Right ventricle myocardium superior (tissue), 1 donor: ENCODE data around the gene PDYN. TPM values are rescaled to one million over a fixed set of nuclear protein-coding genes. Genes with fewer than 3 reads are reported as not detected.

Source experiments
- ATAC-seq: fragments of 200-7000 bp; cut with Tn5 transposase; one replicate; pipeline ENCODE4 v1.9.1; 2020; ENCODE audit warnings: mild to moderate bottlenecking; ENCODE audit not compliant: poor library complexity
- DNase-seq: peaks from one replicate; pipeline ENCODE4 v3.0.0-alpha.2; 2020
- intact Hi-C: fragments of 100-400 bp; cut with DNase I; formaldehyde crosslinking; loops from one replicate; pipeline ENCODE4 v1.11.2; 2022
- total RNA-seq: library from RNA; stranded (reverse); fragmentation: NEBNext Ultra II Directional; extraction: Animal tissue kit (Norgen Biotek cat#: 25700); gene quantifications from one replicate; pipeline ENCODE4 v1.2.1, GENCODE V29; 2021
- donor health status: DM: no; HTN: yes; CAD: no; lungs with severe emphysema.

The PDYN gene
- total RNA-seq, 1 donor from 2014 or later = not detected

DNA sequence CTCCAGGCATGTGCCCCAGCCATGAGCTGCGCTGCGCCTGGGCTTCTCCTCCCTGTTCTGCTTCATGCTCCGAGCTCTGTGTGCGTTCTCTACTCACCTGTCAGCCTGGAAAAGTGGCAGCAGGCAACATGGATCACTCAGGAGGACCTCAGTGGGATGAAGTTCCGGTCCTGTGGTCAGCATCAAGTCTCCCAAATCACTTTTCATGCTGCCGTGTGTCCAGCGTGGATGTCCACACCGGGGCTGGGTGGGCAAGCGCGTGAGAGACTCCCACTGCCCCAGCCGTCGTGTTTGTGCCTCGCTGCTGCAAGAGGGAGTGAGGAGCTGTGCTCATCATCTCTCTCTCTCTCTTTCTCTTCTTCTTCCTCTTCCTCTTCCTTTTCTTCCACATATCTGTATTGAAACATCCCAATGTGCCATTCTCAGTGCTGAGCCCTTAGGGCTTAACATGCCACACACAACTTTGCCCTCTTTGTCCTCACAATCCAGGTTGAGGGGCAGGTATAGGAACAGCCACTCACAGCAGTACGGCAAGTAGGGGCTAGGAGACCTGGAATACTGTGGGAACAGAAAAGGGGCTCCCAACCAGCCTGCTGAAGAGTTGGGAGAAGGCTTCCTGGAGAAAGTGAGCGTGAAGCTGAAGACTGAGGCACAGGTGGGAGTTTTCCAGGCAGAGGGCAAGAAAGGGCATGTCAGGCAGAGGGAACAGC, 3.8 kb upstream of the PDYN start:
- DNase-seq (no peak), ATAC-seq (no peak)
- intact Hi-C loops = no loop called here

DNA sequence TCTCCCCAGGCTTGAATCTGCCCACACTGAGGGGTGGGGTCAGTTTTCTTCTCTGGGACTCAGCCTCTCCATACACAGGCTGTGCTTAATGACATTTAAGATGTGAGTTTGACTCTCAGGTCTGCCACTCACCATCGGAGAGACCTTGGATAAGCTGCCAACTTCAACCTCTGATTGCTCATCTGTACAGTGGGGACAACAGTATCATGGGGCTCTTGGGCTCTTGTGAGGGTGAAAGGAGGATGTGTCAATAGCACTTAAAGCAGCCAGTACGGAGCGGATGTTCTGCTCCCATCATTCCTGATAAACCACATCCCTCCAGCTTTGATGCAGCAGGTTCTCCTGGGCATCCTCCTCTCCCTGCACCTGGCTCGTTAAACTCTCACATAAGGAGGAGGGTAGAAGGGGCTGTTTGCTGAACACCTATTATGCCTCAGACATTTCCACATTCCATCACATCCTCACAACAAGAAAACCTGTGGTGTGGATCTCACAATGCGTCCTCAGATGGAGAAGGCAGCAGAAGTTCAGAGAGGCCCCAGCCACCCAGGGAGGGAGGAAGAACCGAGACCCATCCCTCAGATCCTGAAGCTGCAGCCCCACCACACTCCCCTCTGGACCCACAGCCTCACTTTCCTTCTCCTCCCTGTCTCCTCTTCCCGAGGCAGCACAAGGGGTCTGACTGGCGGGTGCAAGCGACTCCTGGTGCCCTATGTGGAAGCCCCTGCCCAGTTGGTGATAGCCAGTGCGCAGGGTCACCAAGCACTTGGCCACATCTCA, 1.9 kb upstream of the PDYN start:
- ATAC-seq = no peak
- intact Hi-C loops = no loop called here
- no peak for DNase-seq

DNA sequence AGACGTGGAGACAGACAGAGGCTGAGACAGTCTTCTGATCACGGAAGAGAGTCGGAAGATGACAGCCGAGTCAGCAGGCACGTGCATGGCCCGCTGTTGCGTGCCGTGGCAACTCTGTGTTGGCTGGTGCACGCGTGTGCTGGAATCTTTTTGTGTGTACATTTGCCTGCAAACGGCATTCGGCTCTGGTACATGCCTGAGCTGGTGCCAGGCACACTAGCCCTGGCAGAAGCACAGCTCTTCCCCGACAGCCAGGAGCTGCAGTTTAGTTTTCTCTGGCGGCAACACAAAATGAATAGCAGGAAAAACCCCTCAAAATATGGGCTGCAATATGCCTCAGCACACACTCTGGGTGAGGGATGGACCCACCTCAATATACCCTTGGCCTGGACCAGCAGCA, 769 bp upstream of the PDYN start:
- DNase-seq (no peak), ATAC-seq (no peak)
- intact Hi-C loops = no loop called here

DNA sequence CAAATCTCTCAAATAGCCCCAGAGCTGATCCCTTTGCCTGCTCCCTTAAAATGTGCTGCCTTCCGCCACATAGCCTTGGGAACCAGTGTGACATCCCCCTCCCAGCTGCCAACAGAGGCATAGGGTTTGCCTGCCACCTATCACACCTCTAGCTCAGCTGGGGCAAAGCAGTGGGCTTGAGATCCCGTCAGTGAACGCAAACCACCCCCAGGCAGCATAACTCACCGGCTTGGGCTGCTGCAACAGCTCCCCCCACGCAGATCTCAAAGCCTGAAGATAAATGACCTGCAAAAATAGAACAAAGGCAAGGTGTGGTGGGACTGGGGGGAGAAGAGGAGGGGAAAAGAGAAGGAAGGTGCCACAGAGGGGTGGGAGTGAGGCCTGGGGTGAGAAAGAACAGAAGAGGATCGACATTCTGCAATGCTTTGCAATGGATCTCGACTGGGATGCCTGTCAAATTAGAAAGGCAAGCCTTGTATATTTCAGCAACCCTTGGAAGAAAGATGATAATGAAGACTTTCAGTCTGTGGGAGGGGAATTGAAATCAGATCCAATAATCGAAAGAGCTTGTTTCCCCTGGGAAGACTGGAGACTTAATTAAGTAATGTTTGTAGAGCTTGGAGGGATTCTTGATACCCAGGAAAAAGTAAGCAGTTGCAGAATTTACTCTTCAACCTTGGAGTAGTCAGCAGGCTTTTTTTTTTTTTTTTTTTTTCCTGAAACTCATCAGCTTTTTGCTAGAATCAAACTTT, 1.3 kb downstream of the PDYN start:
- no peak for DNase-seq
- intact Hi-C loops = no loop called here
- no peak for ATAC-seq

DNA sequence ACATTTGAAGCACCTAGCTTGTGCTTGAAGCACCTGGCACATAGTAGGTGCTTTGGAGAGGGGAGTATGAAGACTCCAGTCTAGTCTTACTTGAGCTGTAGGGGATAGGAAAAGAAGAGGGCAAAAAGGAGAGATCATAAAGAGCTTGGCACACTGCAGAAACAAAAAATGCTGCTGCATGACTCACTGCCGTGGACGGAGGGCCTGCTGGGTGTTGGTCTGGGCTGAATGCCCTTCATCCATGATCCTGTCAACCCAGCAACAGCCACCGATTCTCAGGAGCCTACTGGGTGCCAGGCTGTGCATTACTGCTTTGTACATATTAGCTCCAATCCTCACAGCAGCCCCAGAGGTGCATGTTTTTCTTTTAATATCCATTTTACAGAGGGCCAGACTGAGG, 6.0 kb downstream of the PDYN start:
- DNase-seq (no peak), ATAC-seq (no peak)
- intact Hi-C loops = no loop called here

DNA sequence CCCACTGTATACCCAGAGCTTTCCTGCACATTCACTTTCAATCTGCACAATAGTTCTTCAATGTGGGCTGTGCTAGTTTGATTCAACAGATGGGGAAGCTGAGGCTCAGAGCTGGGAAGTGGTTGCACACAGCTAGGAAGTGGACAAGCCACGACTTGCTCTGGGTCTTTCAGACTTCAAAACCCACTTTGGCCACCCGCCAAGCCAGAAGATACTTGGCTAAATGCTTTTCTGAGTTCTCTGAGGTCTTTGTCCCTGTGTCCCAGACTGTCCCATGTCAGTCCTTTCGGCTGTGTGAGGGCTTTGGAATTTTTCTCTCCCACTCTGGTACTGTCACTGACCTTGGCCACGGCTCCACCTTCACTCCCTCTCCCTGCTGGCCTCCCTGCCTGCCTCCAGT, 10.6 kb downstream of the PDYN start:
- intact Hi-C loops = no loop called here
- no peak for ATAC-seq

DNA sequence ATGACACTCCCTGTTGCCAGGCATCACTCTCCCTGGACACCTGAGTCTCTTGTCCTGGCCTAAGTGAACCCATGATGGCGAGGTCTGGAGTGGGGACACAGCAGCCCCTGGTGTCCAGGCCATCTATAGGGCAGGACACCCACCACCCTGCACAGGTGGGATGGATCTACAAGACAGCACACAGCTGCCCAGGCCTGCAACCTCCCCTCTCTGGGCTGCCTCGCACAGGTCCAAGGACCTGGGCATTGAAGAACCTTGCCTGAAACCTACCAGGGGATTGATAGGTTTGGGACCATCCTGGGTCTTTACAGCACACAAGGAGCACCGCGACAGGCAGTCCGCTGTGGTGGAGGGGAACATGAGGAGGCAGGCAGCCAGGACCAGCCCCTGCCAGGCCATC, 11.2 kb downstream of the PDYN start:
- DNase-seq (no peak), ATAC-seq (no peak)
- intact Hi-C loops = no loop called here

More for the DNA sequence above, 10.6 kb downstream of the PDYN start:
- DNase-seq = no peak

DNA sequence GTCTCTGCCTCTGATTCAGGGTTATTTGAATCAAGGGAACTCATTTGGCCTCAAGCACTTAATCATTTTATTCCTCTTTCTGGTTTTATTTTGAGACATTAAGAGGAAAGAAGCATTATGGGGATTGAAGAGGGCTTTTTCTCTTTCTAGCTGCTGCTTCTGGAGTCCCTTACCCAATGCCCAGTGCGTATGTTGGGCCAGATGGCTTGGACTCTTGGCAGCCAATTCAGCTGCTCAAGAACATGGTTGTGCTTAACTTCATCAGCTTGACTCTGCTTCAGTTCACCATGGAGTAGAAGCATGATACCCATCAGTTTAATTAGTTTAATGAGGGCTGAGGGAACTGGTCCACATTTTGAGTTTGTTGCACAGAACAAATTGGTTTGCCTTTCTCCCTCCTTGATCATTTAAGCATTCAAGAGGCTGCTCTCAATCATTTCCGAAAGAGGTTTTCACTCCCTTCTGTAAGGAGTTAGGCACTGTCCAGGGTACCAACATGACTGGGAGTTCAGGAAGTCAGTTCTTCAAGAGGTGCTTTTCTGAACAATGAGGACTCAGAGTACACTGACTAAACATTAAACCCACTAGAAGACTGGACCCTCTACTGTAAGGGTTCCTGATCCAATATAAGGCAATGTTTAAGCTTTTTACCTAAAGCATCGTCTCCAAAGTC, 14.6 kb downstream of the PDYN start:
- intact Hi-C loops = no loop called here
- ATAC-seq (no peak), DNase-seq (no peak)

DNA sequence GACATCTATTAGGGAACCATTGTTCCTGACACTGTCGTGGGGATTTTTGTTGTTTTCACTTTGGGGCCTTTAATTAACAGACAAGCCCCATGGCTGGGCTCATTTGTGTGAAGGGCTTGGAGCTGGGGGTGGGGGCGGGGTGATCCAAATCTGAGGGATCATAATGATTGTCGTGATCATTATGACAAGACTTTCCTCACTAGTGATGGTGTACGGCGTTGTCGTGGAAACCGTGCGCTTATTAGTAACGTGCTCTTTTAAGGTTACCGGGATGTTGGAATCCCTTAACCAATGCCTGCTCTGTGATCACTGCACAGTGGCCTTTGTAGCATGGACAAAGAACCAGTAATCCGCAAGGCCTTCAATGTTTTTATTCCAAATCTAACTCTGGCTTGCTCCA, 18.6 kb downstream of the PDYN start:
- no peak for DNase-seq
- ATAC-seq = no peak
- intact Hi-C loops = no loop called here

DNA sequence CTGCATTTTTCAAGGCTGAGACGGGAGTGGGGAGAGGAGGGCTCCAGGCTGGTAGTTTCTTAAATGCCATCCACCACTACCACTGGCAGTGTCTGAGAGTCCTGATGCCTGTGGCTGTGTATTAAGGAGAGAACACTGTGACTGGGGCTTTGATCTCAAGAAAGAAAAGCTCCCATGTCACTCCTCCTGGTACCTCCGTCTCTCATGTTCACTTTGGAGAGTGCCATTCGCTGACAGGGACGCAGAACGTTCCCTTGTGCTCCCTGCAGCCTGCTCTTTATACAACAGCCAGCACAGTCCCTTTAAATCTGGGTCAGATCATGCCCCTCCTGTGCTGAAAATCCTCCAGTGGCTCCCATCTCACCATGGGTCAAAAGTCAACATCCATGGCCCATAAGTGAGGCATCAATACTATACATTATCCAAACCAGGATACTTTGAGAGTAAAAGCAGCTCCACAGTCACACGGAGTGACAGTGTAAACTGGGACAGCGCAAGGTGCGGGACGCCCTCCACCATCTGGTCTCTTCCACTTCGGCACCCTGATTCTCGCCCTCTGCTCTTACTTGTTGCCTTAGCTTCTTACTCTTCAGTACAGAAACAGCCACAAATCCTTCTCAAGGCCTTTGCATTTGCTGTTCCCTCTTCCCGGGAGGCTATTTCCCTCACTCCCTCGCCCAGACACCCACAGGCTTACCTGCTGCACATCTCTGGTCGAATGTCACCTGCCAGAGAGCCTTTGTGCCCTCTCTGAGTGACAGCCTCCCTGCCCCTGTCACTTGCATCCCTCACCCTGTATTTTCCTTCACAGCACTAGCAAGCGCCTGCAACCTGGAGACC, 20.0 kb downstream of the PDYN start:
- intact Hi-C loops = no loop called here
- ATAC-seq (no peak), DNase-seq (no peak)

DNA sequence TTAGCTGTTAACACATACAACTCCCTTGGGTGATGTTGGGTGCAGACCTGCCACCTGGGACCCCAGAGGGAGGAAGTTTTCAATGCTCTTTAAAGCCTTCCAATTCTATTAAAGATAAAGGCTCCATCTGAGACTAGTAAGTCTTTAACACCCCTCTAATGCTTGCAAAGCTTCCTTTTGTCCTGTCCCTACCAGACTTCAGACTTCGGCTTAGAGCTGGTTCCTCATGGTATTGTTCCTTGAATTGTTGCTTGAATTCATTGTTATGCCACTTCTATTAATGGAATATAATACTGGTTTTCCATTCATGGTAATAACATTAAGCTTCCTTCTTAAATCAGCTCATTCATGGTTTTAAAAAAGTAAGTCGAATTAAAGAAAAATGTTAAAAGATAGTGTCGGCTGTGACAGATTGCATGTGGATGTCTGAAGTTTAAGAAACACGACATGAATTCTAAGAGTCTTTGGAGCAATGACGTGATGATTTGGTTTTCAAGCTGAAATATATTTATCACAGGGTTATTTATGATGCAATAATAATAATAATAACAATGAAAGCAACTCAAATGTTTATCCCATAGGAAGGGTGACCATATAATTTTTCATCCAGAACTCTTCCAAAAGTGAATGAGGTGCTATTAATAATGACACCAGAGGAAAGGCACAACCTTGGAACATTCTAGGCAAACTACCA, 21.8 kb downstream of the PDYN start:
- no peak for DNase-seq
- intact Hi-C loops = no loop called here
- ATAC-seq = no peak

DNA sequence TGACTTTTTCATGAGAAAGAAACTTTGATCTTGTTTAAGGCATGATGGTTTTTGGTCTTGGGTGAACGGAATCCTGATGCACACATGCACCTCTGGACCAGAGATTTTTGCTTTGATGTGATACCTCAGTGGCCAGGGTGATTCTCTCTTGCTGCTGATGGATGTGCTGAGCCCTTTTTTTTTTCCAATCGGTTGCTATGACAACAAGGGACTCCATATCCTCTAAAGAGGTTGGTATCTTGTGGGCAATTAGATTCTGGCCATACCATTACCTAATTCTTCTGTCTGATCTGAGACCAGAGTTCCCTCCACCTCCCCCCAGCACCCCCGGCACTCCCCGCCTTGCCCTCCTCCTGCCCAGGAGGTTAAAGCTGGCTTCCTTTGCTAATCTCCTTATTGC, 24.9 kb downstream of the PDYN start:
- intact Hi-C loops = loop anchor here (5.0 kb wide), 1 partner anchor 483 kb away; no protein-coding TSS in a partner anchor
- DNase-seq (no peak), ATAC-seq (no peak)

DNA sequence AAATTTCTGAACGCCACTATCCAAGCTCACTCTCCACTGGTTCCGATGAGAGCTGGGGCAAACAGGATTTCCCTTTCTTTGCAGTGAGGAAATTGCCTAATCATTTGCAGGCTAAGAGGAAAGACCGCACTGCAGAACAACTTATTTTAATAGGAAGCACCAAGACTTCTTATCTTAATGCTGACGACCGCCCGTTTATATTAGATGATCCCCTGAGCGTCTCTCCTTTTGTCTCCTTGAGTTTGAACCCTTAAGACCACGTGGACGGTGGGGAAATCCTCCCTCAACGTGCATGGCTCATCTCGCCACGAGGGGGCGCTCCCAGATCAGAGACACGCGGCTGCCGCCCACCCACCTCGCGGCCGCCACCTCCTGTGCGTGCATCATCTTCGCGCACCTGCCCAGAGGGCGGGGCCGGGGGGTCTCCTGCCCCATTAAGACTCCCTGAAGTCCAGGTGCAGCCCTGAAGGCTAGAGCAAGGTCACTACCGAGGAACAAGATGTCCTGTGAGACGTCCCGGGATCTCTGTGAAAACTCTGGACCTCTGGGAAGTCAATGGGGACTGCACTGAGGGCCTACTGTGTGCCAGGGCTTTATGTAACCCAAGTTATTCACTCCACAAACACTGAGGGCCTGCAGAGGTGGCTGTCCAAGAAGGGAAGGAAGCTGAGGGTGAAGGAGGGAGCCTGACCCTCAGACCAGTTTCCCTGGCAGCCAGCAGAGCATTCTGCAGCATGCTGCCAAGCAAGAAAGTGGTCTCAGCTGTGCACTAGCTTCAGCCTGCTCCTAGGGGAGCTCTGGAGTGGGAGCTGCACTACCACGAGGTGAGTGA, 28.1 kb downstream of the PDYN start:
- DNase-seq (peak; percentile 87), ATAC-seq (peak; percentile 91)
- intact Hi-C loops = loop anchor here (2.0 to 5.0 kb wide), 2 partner anchors 207 to 487 kb away; no protein-coding TSS in a partner anchor

DNA sequence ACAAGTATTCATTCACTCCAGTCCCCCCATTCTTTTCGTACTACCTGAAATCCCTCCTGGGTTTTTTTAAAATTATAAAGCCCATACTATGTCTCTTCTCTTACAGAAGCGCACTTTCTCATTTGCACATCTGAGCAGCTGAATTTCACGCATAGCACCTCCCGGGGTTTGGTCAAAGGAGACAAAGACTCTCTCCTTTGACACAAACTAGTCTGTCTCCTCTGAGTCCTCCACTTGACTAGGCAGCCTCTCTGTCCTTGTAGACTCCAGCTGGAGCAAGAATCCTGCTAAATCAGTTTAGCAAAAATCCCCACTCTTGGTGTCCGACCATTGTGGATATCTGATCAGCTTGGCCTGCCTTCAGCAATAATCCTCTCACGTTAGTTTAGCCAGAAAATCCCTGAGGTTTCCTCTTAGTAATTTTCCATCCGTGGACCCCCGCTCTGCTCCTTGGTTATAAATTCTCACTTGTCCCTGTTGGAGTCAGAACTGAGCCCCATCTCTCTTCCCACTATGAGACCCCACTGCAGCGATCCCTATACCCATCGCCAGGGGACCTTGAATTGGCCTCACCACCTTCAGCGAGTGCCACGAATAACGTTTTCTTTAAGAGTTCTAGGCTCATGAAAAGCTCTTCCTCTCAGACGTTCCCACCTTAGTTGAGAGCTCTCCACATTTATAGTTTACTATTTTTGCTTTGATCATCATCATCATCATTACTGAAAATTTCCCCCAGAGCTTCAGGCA, 29.0 kb downstream of the PDYN start:
- ATAC-seq (no peak), DNase-seq (no peak)
- intact Hi-C loops = loop anchor here (2.0 to 5.0 kb wide), 2 partner anchors 208 to 487 kb away; no protein-coding TSS in a partner anchor

DNA sequence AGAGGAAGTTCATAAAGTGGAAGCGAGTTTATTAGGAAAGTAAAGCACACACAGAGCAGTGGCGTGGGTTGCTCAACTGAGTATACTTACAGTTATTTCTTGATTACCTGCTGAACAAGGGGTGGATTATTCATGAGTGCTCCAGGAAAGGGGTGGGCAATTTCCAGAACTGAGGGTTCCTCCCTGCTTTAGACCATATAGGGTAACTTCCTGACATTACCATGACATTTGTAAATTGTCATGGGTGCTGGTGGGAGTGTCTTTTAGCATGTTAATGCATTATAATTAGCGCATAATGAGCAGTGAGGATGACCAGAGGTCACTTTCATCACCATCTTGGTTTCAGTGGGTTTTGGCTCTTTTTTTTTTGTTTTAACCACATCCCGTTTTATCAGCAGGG, 29.8 kb downstream of the PDYN start:
- DNase-seq (no peak), ATAC-seq (no peak)
- intact Hi-C loops = loop anchor here (2.0 kb wide), 1 partner anchor 209 kb away; no protein-coding TSS in a partner anchor

DNA sequence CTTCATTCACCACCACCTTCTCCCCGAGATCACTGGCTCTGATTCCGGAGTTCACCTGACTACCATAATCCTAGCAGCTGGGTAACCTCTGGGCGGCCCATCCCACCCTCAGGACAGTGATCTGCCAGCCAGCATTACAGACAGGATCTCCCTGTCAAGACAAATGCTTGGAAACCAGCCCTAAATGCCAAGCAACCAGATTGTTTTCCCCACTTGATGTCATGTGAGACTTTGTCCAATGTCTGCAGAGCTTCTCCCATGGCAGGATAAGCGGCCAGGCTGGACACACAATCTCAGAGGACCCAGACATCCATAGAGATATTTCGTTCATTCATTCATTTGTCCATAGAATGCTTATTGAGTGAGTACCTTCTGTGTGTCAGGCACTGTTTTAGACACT, 32.5 kb downstream of the PDYN start:
- intact Hi-C loops = no loop called here
- DNase-seq = no peak
- no peak for ATAC-seq
